NCI-H1436 treated with DMSO at 0.1 percent for 48 hours (cell line): ENCODE data around the gene LRMDA.
"Not testable (repeated sequence)": the region's sequence is repeated elsewhere in the genome, so short reads cannot be mapped to it uniquely, and the experiment has no call there.

ENCODE experiments used
- DNase-seq: peaks from one replicate; lab custom pipeline; 2025; lab: John Stamatoyannopoulos, UW

Gene LRMDA

DNA sequence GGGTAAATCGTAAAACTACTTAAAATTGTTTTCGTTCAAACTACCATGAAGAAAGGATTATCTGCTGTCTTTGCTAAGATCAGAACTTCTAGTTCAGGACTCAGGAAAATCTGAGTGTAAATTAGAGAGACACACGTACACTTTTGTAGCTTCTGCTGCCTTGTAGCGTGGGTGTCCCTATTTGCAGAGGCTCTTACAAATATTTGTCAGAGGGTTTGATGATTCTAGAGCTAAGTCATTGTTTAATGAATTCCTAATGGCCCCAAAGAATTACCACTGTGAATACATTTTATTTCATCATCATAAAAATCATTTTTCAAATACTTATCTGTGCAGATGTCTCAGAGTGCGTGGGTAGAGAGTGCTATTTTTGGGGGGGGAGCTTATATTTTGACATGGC lies 314.9 kb downstream of the LRMDA start:
- no peak for DNase-seq

DNA sequence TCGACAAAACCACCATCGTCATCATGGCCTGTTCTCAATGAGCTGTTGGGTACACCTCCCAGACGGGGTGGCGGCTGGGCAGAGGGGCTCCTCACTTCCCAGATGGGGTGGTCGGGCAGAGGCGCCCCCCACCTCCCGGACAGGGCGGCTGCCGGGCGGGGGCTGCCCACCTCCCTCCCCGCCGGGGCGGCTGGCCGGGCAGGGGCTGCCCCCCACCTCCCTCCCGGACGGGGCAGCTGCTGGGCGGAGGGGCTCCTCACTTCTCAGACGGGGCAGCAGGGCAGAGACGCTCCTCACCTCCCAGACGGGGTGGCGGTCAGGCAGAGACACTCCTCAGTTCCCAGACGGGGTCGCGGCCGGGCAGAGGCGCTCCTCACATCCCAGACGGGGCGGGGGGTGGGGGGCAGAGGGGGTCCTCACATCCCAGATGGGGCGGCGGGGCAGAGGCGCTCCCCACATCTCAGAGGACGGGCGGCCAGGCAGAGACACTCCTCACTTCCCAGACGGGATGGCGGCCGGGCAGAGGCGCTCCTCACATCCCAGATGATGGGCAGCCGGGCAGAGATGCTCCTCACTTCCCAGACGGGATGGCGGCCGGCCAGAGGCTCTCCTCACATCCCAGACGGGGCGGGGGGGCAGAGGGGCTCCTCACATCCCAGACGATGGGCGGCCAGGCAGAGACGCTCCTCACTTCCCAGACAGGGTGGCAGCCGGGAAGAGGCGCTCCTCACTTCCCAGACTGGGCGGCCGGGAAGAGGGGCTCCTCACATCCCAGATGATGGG lies 318.9 kb downstream of the LRMDA start:
- not testable (repeated sequence) for DNase-seq

GRCh38 chr10:75751232-75751631 lies 319.8 kb downstream of the LRMDA start:
- no peak for DNase-seq

GRCh38 chr10:75753621-75754020 lies 322.2 kb downstream of the LRMDA start:
- DNase-seq: no peak

GRCh38 chr10:75754096-75754831 lies 322.8 kb downstream of the LRMDA start:
- DNase-seq: no peak

GRCh38 chr10:75755528-75755927 lies 324.1 kb downstream of the LRMDA start:
- DNase-seq: no peak

- DNase-seq: no peak
Measured at GRCh38 chr10:75761289-75761688, 329.9 kb downstream of the LRMDA start.

DNA sequence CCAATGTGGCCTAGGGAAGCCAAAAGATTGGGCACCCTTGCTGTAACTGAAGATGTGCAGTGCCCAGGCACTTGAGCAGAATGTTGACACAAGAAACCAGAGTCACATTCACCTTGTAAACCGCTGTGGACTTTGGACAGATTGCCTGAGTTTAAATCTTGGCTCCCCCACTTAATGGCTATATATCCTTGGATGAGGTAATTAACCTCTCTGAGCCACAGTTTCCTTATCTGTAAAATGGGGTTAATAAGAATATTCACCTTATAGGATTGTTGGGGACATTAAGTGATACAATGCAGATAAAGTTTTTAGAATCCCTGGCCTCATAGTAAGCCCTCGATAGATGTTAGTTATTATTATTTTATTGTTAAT lies 331.0 kb downstream of the LRMDA start:
- no peak for DNase-seq

DNA sequence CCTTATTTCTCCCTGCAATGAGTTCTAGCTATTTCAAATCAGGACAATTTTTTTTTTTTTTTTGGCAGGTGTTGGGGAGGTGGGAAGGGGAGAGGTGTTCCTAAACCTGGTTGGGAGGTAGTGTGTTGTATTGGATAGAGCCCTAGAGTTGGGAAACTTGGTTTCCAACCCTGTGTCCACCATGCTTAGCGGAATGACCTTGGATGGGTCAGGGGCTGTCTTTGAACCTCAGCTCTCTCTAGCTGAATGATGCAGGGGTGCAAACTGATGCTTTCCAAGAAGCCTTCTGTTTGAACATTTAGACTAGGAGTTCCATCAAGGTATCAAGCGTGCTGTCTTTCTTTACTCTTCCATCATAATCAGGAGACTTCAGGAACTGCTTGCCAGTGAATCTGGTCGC lies 332.2 kb downstream of the LRMDA start:
- DNase-seq: no peak

GRCh38 chr10:75764974-75765788 lies 333.8 kb downstream of the LRMDA start:
- no peak for DNase-seq

- DNase-seq: no peak
Measured at GRCh38 chr10:75765789-75766096, 334.3 kb downstream of the LRMDA start.

- no peak for DNase-seq
Measured at GRCh38 chr10:75766106-75766505, 334.7 kb downstream of the LRMDA start.

DNA sequence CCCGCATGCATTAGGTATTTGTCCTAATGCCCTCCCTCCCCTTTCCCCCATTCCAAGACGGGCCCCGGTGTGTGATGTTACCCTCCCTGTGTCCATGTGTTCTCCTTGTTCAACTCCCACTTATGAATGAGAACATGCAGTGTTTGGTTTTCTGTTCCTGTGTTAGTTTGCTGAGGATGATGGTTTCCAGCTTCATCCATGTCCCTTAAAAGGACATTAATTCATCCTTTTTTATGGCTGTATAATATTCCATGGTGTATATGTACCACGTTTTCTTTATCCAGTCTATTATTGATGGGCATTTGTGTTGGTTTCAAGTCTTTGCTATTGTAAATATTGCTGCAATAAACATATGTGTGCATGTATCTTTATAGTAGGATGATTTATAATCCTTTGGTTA lies 335.3 kb downstream of the LRMDA start:
- DNase-seq: not testable (repeated sequence)

- no peak for DNase-seq
Measured at GRCh38 chr10:75770626-75771081, 339.2 kb downstream of the LRMDA start.

GRCh38 chr10:75771606-75772005 lies 340.2 kb downstream of the LRMDA start:
- no peak for DNase-seq

- no peak for DNase-seq
Measured at GRCh38 chr10:75772153-75772887, 340.9 kb downstream of the LRMDA start.

- DNase-seq: no peak
Measured at GRCh38 chr10:75773231-75773780, 341.9 kb downstream of the LRMDA start.

GRCh38 chr10:75773813-75774782 lies 342.7 kb downstream of the LRMDA start:
- no peak for DNase-seq

DNA sequence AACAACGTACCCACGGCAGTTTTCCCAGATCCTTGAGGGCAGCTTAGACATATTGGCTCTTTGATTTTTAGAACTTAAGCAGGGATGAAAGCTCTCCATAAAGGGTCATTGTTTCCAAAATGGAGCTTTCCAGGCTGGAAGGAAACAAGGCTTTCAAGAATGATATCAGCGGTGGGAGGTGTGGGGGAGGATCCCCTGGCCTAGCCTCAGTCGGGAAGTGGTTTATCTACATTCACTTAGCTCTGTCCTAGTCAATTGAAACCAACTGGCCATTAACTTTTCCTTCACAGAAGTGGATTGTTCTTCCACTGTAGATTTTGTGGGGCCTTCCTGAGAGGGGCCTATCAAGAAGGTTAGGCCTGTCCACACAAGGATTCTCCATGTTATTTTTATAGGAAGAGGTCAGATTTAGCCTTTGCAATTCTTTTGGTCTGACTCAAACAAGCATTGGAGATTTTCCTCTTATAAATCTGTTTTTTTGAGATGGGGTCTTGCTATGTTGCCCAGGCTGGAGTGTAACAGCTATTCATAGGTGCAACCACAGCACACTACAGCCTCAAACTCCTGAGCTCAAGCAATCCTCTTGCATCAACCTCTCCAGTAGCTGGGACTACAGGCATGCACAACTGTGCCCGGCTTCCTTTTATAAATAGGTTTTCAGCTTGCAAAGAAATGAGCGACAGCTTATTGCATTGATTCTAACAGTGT lies 343.5 kb downstream of the LRMDA start:
- no peak for DNase-seq
